GM19452 (cell line): ENCODE results near the gene IZUMO1.
"Not testable (repeated sequence)": the region's sequence is repeated elsewhere in the genome, so short reads cannot be mapped to it uniquely, and the experiment has no call there.

Experiments
- ATAC-seq: cut with Tn5 transposase; IDR thresholded peaks from one replicate; pipeline ENCODE4 v1.9.1; 2021; ENCODE audit not compliant: unreplicated experiment

The IZUMO1 gene

DNA sequence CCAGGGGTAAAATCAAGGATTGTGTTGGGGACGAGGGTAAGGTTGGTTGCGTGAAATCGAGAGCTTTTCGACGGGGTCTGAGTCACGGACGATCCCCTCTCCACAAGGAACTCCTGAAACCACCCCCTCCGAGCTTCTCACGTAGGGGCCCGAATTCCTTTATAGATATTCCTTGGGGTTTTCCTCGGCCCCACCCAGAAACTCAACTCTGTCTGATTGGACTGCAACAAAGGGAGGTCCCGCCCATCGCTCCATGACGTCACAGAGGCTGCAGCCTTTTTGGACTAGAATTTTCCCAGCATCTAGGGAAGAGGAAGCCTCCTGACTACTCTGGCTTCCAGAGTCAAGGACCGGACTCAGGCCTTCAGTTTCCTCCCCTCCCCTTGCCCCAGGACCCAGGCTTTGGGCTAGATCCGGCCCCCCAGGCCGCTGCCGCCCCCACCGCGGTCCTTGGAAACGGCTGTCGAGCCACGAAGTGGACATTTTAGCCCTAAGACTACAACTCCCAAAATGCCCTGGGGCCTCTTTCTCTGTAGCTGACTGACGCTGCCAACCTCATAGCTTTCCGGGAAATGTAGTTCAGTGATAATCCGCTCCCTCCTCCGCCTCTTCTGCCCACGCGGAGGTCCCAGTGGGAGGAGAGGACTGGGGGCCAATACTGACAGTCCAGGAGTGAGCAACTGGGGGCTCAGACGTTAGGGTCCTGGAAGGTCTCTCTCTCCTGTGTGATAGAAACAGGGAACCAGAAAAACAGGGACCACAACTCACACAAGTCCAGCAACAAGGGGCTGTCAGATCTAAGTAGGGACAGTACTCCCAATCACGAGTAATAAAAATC is at the start of gene IZUMO1:
Gene IZUMO1 (minus strand): TSS at position 172 of the 838 bp plus-strand sequence. CDS start 1,050 bp downstream, outside the sequence.
- ATAC-seq = no peak

DNA sequence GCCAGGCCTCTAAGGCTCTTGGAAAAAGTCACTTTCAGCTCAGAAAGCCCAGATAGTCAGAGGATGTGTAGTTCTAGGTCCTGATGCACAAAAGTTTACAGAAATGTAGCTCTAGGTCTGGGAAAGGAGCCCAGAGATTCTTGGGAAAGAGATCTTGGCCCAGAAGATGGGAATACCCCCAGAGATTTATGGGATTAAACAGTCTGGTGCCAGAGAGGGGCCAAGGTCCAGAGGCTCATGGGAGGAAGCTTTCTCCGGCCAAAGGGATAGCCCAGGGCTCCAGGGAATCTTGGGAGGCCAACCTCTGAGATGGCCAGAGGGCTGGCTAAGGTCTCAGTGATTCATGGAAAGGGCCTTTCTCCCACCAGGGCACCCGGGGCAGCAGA is 49.0 kb upstream of the IZUMO1 start:
- ATAC-seq = no peak

DNA sequence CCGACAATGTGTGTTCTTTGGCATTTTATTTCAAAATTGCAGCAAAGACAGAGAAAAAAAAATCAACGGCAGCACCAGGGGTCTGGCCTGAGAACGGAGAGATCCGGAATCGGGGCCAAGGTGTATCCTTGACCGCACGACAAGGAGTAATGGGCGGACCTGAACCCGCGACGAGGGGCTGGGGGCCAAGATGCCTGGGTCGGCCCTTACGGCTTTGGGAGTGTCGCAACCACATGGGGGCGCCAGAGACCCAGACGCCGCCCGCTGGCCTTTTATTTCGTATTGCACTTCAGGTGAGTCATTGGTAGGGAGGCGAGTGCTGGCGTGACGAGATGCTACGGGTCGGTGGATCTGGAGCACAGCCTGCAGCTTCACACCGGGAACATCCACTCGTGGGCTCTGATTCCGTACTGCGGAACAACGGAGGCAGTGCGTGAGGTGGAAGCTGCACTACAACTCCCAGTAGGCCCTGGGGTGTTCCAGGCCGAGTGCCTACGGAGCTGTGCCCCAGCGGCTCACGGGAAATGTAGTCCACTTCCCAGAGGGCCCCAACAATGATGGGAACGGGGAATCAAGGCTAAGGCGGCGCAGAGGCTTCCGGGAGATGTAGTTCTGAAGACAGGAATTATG is 48.5 kb upstream of the IZUMO1 start:
- peak; percentile 75 for ATAC-seq

DNA sequence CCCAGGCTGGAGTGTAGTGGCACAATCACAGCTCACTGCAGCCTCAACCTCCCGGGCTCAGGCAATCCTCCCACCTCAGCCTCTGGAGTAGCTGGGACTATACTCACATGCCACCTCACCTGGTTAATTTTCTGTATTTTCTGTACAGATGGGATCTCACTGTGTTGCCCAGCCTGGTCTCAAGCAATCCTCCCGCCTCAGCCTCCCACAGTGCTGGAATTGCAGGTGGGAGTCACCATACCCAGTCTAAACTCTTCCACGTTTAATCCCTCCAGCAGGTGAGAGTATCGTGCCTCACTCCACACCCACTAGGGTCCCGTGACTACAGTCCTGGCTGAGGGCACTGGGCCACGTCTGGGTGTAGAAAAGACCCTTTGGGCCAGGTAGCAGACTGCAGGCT is 47.6 kb upstream of the IZUMO1 start:
- ATAC-seq = no peak

DNA sequence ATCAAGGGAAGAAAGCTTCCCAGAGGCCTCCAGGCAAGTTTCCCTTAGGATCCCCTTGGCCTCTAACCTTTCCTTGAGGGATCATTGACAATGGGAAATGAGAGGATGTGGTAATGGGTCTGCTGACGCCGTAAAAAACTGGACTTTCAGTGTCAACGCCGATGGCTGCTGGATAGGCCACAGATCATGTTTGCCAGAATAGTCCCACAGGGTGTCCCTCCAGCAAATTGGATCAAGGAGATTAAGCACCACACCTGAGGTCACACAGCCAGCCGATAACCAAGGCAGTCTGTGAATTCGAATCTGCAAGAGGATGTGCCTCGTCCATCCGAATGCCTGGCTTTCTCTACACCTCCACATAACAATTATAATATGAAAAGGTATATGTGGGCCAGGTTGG is 46.6 kb upstream of the IZUMO1 start:
- ATAC-seq = no peak

DNA sequence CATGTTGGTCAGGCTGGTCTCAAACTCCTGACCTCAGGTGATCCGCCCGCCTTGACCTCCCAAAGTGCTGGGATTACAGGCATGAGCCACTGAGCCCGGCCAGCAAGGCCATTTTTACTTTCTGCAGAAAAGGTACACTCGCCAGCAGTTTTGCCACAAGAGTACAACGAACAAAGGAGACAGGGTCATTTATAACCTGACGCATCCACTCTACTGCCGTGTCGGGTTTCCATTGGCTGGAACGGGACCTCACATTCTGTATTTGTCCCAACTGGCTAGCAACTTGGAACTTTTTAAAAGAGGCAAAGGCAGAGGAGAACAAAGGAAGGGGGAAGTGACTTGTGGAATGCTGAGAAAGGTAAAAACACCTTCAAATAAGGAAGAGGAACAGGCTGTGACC is 40.6 kb upstream of the IZUMO1 start:
- ATAC-seq = not testable (repeated sequence)

DNA sequence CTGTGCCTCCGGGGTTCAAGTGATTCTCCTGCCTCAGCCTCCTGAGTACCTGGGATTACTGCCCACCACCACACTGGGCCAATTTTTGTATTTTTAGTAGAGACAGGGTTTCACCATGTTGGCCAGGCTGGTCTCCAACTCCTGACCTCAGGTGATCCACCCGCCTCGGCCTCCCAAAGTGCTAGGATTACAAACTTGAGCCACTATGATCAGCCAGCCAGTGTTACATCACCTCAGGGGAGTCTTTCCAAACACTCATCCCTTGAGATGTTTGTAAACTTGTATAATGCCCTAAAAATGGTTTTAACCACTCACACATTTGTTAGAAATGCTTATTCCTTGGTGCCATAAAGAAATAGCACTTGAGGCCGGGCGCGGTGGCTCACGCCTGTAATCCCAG is 39.7 kb upstream of the IZUMO1 start:
- not testable (repeated sequence) for ATAC-seq

DNA sequence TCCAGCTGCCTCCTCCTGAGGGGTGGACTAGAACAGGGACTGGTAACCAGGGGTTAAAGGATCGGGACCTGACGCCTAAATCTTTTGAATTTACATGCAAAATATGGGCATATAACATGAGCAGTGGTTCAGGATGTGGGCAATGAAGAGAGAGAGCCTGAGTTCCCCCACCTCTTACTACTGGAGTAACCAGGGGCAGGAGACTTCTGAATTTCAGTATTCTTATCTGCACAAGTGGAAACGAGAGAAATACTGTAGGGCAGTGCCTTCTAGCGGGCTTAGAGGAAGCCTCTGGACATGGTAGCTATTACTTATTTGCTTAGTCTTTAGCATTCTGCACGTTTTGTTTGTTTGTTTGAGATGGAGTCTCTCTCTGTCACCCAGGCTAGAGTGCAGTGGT is 37.8 kb upstream of the IZUMO1 start:
- ATAC-seq = no peak

DNA sequence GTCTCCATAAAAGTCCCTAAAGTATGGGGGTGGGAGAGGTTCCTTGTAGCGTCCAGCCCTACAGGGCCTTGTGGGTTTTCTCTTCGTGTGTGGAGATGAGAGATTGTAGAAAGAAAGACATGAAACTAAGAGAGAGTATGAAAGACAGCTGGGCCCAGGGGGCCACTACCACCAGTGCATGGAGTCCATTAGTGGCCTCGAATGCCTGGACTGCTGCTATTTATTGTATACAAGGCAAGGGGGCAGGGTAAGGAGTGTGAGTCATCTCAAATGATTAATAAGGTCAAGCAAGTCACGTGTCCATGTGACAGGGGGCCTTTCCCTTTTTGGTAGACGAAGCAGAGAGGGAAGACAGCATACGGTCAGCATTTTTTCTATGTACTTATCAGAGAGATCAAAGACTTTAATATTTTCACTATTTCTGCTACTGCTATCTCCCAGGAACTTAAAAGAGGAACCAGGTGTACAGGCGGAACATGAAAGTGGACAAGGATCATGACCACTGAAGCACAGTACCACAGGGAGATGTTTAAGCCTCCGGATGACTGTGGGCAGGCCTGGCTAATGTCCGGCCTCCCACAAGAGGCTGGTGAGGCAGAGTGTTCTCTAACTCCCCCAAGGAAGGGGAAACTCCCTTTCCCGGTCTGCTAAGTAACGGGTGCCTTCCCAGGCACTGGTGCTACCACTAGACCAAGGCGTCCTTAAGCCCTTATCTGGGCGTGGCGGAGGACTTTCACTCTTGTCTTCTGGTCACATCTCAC is 34.1 kb upstream of the IZUMO1 start:
- no peak for ATAC-seq

DNA sequence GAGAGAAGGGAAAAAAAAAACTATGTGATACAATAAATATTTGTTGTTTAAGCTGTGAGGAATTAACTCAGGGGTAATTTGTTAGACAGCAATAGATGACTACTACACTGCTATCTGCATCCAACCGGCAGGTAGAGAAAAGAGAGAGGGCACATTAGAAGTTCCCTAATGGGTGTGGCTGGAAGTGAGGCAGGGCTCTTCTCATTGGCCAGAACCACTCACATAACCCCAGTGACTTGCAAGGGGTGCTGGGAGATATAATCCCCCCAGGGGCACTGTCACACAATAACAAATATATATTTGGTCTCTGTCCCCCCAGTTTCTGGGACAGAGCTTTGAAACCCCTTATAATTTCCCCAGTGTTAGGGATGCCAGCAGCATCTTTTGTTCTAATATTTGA is 32.9 kb upstream of the IZUMO1 start:
- ATAC-seq = no peak

DNA sequence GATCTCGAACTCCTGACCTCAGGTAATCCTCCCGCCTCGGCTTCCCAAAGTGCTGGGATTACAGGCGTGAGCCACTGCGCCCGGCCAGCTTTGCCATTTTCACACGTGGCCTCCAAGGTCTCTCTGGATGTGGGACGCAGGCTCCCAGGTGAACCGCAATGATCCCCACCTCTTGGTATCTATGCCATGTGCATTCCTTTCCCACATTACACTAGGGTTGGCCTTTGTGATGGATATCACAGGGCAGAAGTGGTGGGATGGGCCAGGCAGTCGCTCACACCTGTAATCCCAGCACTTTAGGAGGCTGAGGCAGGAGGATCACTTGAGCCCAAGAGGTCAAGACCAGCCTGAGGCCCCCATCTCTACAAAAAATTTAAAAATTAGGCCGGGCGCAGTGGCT is 31.0 kb upstream of the IZUMO1 start:
- no peak for ATAC-seq

DNA sequence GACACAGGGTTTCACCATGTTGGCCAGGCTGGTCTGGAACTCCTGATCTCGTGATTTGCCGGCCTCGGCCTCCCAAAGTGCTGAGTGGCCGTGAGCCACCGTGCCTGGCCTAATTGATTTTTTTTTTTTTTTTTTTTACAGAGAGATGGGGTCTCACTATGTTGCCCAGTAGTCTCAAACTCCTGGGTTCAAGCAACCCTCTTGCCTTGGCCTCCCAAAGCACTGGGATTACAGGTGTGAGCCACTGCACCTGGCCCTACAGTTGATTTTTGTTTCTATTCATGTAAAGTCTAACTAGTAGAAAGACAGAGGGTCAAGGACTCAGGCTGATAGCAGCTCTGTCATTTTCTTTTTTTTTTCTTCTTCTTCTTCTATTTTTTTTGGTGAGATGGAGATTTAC is 30.4 kb upstream of the IZUMO1 start:
- ATAC-seq = no peak

DNA sequence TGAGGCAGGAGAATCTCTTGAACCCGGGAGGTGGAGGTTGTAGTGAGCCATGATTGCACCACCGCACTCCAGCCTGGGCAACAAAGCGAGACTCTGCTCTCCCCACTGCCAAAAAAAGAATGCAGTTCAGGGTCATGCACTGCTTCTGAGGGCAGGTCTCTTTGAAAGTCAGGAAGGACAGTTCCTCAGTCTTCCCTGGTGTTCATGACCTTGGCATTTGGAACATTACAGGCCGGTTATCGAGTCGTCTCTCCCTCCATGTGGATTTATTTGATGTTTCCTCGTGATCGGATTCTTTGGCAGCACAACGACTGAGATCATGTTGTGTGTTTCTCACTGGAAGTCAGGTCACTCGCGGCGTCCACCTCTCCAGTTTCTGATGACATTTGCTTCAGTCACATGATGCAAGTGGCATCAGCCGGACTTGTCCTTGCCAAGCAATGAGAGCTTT is 25.8 kb upstream of the IZUMO1 start:
- no peak for ATAC-seq

DNA sequence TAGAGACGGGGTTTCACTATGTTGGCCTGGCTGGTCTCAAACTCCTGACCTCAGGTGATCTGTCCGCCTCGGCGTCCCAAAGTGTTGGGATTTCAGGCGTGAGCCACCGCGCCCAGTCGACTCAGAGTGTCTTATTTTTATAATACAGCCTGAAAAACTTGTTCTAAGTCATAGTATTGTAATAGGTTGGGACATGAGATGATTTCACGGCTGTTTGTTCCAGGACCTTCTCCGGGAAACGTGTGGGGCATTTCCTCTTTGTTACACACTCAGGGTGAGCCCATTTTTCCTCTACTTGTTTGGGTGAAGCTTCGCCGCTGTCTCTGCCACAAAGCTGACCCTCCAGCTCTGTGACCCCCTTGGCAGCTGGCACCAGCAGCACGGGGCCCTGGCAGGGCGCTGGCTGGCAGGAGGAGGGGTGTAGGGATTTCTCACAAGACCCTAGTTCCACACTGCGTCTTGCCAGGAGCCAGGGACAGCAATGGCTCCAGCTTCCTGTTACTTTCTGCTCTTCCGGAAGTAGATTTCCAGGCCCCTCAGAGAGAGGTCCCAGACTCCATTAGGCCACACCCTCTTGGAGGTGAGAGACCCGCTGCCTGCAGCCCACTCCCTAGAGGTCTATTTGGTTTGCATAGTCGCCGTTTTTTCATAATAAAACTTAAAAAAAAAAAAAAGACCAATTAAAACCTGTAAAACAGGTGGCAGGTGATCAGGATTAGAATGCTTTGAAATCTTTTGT is 24.2 kb upstream of the IZUMO1 start:
- no peak for ATAC-seq

DNA sequence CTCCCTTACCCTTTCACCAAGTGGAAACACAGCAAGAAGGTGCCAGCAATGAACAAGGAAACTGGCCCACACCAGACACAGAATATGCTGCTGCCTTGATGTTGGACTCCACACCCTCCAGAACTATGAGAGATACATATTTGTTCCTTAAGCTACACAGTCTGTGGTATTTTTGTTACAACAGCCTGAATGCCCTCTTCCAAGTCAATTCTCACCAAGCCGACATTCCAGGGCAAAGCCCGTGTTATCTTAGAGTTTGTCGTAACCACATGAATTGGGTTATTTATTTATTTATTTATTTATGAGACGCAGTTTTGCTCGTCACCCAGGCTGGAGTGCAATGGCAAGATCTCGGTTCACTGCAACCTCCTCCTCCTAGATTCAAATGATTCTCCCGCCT is 23.6 kb upstream of the IZUMO1 start:
- ATAC-seq = no peak

DNA sequence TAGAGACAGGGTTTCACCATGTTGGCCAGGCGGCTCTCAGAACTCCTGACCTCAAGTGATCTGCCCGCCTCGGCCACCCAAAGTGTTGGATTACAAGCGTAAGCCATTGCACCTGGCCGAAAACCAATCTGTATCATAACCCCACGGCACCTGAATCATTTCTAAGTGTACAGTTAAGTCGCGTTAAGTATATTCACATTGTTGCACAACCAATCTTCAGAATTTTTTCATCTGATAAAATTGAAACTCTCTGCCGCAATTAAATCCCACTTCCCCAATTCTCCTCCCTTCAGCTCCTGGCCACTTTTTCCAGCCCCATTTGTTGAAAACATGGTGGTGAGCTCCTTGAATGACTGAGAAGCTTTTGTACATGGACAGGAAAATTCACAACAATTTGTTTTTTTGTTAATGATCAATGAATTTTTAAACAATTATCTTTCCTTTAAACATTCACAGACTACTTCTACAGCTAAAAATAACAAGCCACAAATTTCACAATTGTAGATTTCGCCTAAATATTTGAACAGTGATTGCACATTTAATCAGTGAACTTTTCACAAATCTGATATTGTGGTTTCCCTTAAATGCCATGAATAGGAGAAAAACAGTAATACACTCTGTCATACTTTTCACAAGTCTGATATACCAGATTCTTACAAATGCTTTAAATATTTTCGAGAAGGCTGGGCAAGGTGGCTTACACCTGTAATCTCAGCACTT is 22.4 kb upstream of the IZUMO1 start:
- ATAC-seq = no peak

DNA sequence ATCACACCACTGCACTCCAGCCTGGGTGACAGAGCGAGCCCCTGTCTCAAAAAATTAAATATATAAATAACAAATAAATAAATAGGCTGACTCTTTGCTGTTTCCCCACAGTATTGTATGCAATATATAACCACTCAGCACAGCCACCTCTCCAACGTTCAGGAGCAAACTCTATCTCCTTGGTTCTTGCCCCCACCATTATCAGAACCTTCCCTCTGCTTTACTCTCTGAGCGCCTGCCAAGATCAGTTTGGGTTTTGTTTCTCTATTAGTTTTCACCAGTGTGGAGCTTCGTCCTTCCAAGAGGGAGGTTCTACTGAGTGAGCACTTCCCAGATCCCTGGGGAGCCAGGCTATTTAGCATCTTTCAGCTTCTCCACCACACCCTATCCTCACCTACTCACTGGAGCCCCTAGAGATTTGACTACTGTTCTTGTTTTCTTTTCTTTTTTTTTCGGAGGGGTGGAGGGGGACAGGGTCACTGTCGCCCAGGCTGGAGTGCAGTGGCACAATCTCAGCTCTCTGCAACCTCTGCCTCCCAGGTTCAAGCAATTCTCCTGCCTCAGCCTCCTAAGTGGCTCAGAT is 21.6 kb upstream of the IZUMO1 start:
- not testable (repeated sequence) for ATAC-seq

DNA sequence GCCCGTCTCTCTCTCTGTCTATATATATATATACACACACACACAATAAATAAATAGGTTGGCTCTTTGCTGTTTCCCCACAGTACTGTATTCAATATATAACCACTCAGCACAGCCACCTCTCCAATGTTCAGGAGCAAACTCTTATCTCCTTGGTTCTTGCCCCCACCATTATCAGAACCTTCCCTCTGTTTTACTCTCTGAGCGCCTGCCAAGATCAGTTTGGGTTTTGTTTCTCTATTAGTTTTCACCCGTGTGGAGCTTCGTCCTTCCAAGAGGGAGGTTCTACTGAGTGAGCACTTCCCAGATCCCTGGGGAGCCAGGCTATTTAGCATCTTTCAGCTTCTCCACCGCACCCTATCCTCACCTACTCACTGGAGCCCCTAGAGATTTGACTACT is 19.1 kb upstream of the IZUMO1 start:
- ATAC-seq = not testable (repeated sequence)

DNA sequence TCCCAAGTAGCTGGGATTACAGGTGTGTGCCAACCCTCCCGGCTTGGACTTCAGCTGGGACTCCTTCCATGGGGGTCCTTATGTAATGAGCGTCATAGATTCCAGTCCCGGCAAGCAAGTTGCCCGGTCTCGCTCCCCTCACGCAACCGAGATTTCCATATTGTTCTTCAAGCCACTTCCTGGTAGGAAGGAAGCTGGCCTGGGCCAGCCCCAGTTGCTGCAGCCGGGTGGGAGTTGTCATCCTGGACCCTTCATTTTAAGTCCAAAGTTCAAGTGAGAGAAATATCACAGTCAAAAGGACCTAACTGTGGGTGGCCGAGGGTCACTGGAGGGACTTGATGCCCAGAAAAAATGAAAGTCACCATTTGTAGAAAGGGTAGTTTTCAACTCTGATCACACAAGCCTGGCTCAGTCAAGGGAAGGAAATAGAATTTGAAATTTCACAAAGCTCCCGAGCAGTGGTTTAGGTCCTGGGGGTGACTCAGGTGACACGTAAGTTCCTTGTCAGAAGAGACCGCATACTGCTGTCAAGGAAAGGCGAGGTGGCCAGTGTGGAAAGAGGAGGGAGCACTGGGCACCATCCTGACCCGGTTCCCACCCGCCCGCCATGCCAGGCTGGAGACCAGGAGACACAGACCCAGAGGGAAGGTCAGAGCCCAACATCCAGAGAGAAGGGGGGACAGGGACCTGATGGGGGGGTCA is 13.9 kb upstream of the IZUMO1 start:
- no peak for ATAC-seq
